Peyer's patch (tissue), 4 donors: ENCODE measurements around the gene ELF5. TPM values are rescaled to one million over a fixed set of nuclear protein-coding genes. Genes with fewer than 3 reads are reported as not detected.

Experiments used
- DNase-seq, 3 donors: peaks; one replicate each; pipeline ENCODE4 v3.0.0-alpha.2; 2017 to 2019
- H3K27ac ChIP-seq, 4 donors: fragments of 200-600 bp; sonication (generic); one replicate each; pipeline ENCODE4 v1.5.1; 2016 to 2019
- H3K27me3 ChIP-seq, 2 donors: fragments of 200-600 bp; sonication (generic); one replicate each; pipeline ENCODE4 v1.5.1; 2019
- H3K36me3 ChIP-seq, 3 donors: fragments of 200-600 bp; sonication (generic); one replicate each; pipeline ENCODE4 v1.5.1; 2016 to 2019
- H3K4me1 ChIP-seq, 4 donors: fragments of 200-600 bp; sonication (generic); one replicate each; pipeline ENCODE4 v1.5.1; 2016 to 2019
- H3K4me3 ChIP-seq, 4 donors: fragments of 200-600 bp; sonication (generic); 1 replicate in 3 of 4; 2 replicates in 1 of 4; pipeline ENCODE4 v1.5.1; 2016 to 2019; ENCODE audit warnings: mild to moderate bottlenecking in 1 of 4
- H3K9me3 ChIP-seq, 4 donors: fragments of 200-600 bp; sonication (generic); one replicate each; pipeline ENCODE4 v1.5.1; 2016 to 2019; ENCODE audit warnings: mild to moderate bottlenecking in 1 of 4
- CTCF ChIP-seq, 6 experiments: fragments of 450-650 bp in 4 of 6; fragments of 200-600 bp in 2 of 6; sonication (generic) in 1 of 6; IDR thresholded peaks; one replicate each; pipeline ENCODE4 v1.5.1; 2017 to 2019; ENCODE audit warnings: antibody characterized with exemption in 6 of 6, mild to moderate bottlenecking in 3 of 6, moderate library complexity in 1 of 6
- POLR2A ChIP-seq, 2 donors: fragments of 450-650 bp; IDR thresholded peaks; one replicate each; pipeline ENCODE4 v1.5.1; 2017; ENCODE audit warnings: antibody characterized with exemption in 2 of 2, mild to moderate bottlenecking in 2 of 2, moderate library complexity in 2 of 2
- total RNA-seq, 4 donors: library from RNA; depleted of rRNA; stranded (reverse); fragments of >200 nt; gene quantifications; one replicate each; pipeline ENCODE4 v1.1.0, GENCODE V29; 2016

The ELF5 gene
- total RNA-seq, 4 donors from 2014 or later: not detected

GRCh38 chr11:34512840-34513681 lies 533 bp downstream of the ELF5 start:
- Histone ChIP-seq H3K36me3 (no peaks in the 10 kb centered on the region), H3K27me3 (no peaks in the 10 kb centered on the region), H3K9me3 (no peaks in the 10 kb centered on the region), H3K4me1 (no peaks in the 10 kb centered on the region), H3K4me3 (no peak overlapping the region), H3K27ac (no peak overlapping the region)
- TF ChIP-seq CTCF (IDR thresholded peaks at IDR 0.05) (peak; percentile 21 to 72 (median 70)), POLR2A (IDR thresholded peaks at IDR 0.05) (no peak)
- peak; percentile 36 to 74 (median 72) for DNase-seq

GRCh38 chr11:34510673-34511072 lies 2.9 kb downstream of the ELF5 start:
- H3K9me3 ChIP-seq: no peaks in the 10 kb centered on the region
- TF ChIP-seq POLR2A (IDR thresholded peaks at IDR 0.05) (no peak), CTCF (IDR thresholded peaks at IDR 0.05) (no peak)
- DNase-seq: no peak
- H3K4me3 ChIP-seq: no peak overlapping the region
- H3K27ac ChIP-seq: no peak overlapping the region
- H3K27me3 ChIP-seq: no peaks in the 10 kb centered on the region
- H3K4me1 ChIP-seq: no peaks in the 10 kb centered on the region
- no peaks in the 10 kb centered on the region for H3K36me3 ChIP-seq

GRCh38 chr11:34510218-34510617 lies 3.4 kb downstream of the ELF5 start:
- no peak for DNase-seq
- TF ChIP-seq CTCF (IDR thresholded peaks at IDR 0.05) (no peak), POLR2A (IDR thresholded peaks at IDR 0.05) (no peak)
- no peaks in the 10 kb centered on the region for H3K9me3 ChIP-seq
- H3K27ac ChIP-seq: no peak overlapping the region
- H3K4me1 ChIP-seq: no peaks in the 10 kb centered on the region
- no peak overlapping the region for H3K4me3 ChIP-seq
- no peaks in the 10 kb centered on the region for H3K36me3 ChIP-seq
- H3K27me3 ChIP-seq: no peaks in the 10 kb centered on the region

- Histone ChIP-seq H3K27me3 (no peaks in the 10 kb centered on the region), H3K27ac (no peak overlapping the region), H3K4me1 (no peaks in the 10 kb centered on the region), H3K9me3 (no peaks in the 10 kb centered on the region), H3K4me3 (no peak overlapping the region), H3K36me3 (no peaks in the 10 kb centered on the region)
- no peak for DNase-seq
- TF ChIP-seq CTCF (IDR thresholded peaks at IDR 0.05) (no peak), POLR2A (IDR thresholded peaks at IDR 0.05) (no peak)
Measured at GRCh38 chr11:34509336-34509876, 4.2 kb downstream of the ELF5 start.

- no peak overlapping the region for H3K27ac ChIP-seq
- no peaks in the 10 kb centered on the region for H3K4me1 ChIP-seq
- H3K4me3 ChIP-seq: no peak overlapping the region
- H3K27me3 ChIP-seq: no peaks in the 10 kb centered on the region
- DNase-seq: no peak
- no peaks in the 10 kb centered on the region for H3K9me3 ChIP-seq
- no peaks in the 10 kb centered on the region for H3K36me3 ChIP-seq
- no peak for TF ChIP-seq POLR2A (IDR thresholded peaks at IDR 0.05)
- no peak for TF ChIP-seq CTCF (IDR thresholded peaks at IDR 0.05)
Measured at GRCh38 chr11:34508524-34508923, 5.1 kb downstream of the ELF5 start.
